Fibroblast of villous mesenchyme (primary cell): ENCODE results near the gene HRH1. TPM values are rescaled to one million over a fixed set of nuclear protein-coding genes. Genes with fewer than 3 reads are reported as not detected.
A peak's percentile ranks its signal among the peaks of the same experiment; 100 is the strongest.

Experiments used
- DNase-seq: peaks from one replicate; pipeline ENCODE4 v3.0.0-alpha.2; 2010; ENCODE audit warnings: low read depth
- H3K4me3 ChIP-seq: 2 replicates; pipeline ENCODE4 v1.5.1; 2011; ENCODE audit warnings: low read depth, mild to moderate bottlenecking, low read length
- total RNA-seq: library from RNA; depleted of rRNA; stranded (reverse); fragments of >200 nt; gene quantifications from 2 replicates; pipeline ENCODE4 v1.2.3, GENCODE V29; 2012
- TF ChIP-seq, protein P1 (sequence below): IDR thresholded peaks from 2 replicates; pipeline ENCODE4 v1.5.1; 2012; ENCODE audit warnings: low read depth, mild to moderate bottlenecking, low read length; ENCODE audit not compliant: insufficient read depth

The HRH1 gene
- total RNA-seq, 1 donor = 26.8 TPM

DNA sequence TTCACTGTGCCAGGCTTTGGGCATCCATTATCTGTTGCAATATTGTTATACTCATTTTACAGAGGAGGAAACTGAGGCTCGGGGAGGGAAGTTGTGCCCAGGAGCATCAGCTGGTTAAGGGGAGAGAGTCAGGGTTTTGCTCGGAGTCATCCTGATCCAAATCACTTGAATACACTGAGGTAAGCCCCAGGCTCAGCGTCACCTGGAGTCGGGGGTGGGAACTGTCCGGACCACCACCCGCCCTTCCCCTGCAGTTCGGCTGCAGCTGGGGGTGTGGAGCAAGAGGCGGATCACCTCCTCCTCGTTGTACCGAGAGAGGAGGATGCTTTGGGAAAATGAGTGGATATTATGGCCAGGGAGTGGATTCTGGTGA lies 646 bp downstream of the HRH1 start:
- H3K4me3 ChIP-seq = peak overlapping the region; percentile 74

GRCh38 chr3:11155341-11156025 lies 1.2 kb downstream of the HRH1 start:
- DNase-seq = peak; percentile 87
- TF ChIP-seq, protein P1, sequence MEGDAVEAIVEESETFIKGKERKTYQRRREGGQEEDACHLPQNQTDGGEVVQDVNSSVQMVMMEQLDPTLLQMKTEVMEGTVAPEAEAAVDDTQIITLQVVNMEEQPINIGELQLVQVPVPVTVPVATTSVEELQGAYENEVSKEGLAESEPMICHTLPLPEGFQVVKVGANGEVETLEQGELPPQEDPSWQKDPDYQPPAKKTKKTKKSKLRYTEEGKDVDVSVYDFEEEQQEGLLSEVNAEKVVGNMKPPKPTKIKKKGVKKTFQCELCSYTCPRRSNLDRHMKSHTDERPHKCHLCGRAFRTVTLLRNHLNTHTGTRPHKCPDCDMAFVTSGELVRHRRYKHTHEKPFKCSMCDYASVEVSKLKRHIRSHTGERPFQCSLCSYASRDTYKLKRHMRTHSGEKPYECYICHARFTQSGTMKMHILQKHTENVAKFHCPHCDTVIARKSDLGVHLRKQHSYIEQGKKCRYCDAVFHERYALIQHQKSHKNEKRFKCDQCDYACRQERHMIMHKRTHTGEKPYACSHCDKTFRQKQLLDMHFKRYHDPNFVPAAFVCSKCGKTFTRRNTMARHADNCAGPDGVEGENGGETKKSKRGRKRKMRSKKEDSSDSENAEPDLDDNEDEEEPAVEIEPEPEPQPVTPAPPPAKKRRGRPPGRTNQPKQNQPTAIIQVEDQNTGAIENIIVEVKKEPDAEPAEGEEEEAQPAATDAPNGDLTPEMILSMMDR = peak; percentile 91
- H3K4me3 ChIP-seq = peak overlapping the region; percentile 74

More for the DNA sequence above, 646 bp downstream of the HRH1 start:
- DNase-seq = peak; percentile 37
- TF ChIP-seq, protein P1 = no peak

- H3K4me3 ChIP-seq = no peak overlapping the region
- DNase-seq = no peak
- TF ChIP-seq, protein P1 = no peak
These were observed 1.7 kb downstream of the HRH1 start for GRCh38 chr3:11156026-11156410.

DNA sequence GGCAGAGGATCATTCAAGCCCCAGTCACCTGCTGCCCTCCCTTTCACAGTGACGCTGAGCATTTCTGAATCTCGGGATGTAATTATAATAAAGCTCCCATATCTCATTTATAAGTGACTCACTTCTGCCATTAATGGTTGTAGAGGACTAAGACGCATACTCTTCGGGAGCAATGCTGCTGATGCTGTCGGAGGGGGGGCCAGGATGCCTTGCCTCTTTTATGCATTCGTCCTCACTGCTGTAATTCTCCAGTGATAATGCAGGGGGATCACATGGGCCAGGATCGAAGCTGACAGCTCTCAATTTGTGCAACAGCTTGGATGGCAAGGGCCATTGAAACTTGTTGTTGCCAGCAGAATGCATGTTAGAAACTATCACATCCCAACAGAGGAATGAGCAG lies 3.1 kb downstream of the HRH1 start:
- TF ChIP-seq, protein P1 = no peak
- DNase-seq = no peak
- H3K4me3 ChIP-seq = no peak overlapping the region

- no peak overlapping the region for H3K4me3 ChIP-seq
- TF ChIP-seq, protein P1 = peak; percentile 26
- peak; percentile 94 for DNase-seq
These were observed 5.2 kb downstream of the HRH1 start for GRCh38 chr3:11159421-11159904.

DNA sequence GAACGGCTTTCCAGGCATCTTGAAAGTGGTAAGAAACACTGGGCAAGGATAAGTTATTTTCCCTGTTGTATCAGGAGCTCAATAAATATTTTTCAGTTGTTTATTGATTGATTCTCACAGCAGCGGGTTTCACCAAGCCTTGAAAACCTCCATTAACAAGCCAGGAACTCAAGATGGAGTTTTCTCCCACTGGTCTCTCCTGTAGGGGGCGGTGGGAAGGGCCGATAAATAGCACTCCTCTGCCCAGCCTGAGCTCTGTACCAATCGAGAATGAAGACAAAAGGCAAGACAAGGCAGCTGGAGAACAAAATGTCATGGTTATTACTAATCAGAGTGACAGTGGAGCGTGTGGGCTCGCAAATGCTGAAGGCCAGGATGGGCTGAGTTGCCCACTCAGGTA lies 7.4 kb downstream of the HRH1 start:
- TF ChIP-seq, protein P1 = peak; percentile 16
- DNase-seq = no peak
- no peak overlapping the region for H3K4me3 ChIP-seq
